NCI-H2107 treated with DMSO at 0.1 percent for 48 hours (cell line): ENCODE measurements around the gene XPR1.

Experiments
- DNase-seq: peaks from one replicate; lab custom pipeline; 2025; ENCODE audit not compliant: unreplicated experiment; lab: John Stamatoyannopoulos, UW

Gene XPR1

DNA sequence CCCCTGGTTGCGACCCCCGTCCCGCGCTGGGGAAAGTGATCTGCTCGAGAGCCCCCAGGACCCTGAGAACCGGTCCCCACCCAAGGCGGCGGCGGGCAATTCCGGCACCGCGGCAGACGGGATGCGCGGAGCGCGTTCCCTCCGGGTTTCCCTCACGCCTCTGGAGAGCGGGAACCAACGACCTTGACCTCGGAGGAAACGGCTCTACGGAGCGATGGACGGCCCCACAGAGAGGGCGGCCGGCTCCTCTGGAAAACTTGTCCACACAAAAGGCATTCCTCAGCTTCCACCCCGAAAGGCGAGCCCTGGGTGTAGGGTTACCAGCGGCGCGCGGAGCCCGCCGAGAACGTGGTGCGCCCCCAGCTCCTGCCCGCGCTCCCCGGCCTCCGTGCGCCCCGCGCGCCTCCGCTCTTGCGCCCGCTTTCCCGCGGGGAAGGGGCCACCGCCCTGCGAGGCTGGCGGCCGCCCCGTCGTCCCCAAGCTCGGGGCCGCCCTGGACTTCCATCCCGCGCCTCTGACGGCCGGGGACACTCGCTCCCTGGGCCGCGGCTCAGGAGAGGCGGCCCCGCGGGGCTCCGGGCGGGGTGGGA lies 280.5 kb downstream of the XPR1 start:
- no peak for DNase-seq

- no peak for DNase-seq
These were observed 281.2 kb downstream of the XPR1 start, which contains the start of gene KIAA1614 for GRCh38 chr1:180912801-180913565. KIAA1614 (plus strand) TSS chr1:180912897; CDS start chr1:180913244, 347 bp downstream.

DNA sequence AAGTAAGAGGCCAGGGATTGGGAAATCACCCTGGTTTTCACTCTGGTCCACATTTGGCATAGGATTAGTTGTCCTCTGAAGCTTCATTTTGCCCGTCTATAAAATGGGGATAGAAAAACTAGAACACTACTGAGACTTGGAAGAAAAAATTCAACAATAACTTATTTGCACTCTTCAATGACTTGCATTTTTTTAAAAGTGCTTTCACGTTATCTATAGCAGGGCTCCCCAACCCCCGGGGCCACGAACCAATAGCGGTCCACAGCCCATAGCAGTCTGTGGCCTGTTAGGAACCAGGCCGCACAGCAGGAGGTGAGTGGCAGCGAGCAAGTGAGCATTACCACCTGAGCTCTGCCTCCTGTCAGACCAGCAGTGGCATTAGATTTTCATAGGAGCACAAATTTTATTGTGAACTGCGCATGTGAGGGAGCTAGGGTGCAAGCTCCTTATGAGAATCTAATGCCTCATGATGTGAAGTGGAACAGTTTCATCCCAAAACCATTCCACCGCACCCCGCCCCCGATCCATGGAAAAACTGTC lies 283.7 kb downstream of the XPR1 start:
- no peak for DNase-seq

GRCh38 chr1:180916012-180916770 lies 284.4 kb downstream of the XPR1 start:
- DNase-seq = no peak

GRCh38 chr1:180916771-180917170 lies 284.9 kb downstream of the XPR1 start:
- no peak for DNase-seq

- no peak for DNase-seq
These were observed 285.7 kb downstream of the XPR1 start for GRCh38 chr1:180917306-180918065.

- DNase-seq = no peak
These were observed 286.7 kb downstream of the XPR1 start for GRCh38 chr1:180918519-180918918.

- DNase-seq = no peak
These were observed 287.4 kb downstream of the XPR1 start for GRCh38 chr1:180919183-180919700.

- no peak for DNase-seq
These were observed 288.4 kb downstream of the XPR1 start for GRCh38 chr1:180920193-180920592.

DNA sequence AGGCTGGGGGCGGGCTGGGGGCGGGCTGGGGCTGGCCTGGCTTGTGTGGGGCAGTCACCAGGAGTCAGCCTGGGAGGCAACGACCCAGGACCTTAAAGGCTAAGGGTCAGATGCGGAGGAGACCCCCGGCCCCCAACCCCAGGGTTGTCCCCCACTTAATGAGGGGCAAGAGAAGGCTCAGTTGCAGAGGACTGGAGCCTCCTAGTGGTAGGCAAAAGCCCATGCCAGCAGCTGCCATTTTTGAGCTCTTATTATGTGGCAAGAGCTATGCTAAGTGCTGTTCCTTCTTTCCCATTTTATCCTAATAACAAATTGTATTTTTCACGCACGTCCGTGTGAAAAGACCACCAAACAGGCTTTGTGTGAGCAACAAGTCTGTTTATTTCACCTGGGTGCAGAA lies 288.9 kb downstream of the XPR1 start:
- DNase-seq = no peak

DNA sequence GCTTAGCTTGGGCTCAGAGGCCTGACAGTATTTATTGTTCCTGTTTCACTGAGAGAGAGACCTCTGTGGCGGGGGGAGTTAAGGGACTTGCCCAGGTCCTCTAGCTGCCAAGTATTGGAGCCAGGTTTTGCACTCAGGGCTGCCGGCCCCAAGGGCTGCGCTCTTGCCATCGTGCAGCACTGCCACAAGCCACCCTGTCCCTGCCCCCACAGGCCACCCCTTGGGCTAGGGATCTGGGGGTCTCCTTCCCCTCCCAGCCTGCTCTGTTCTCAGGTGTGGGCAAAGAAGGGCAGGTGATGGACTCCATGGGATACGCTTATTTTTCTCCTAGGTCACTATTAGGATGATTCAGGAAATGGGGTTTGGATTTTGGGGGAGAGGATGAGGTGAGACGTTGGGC lies 289.6 kb downstream of the XPR1 start:
- no peak for DNase-seq

- no peak for DNase-seq
These were observed 290.2 kb downstream of the XPR1 start for GRCh38 chr1:180921891-180922630.

DNA sequence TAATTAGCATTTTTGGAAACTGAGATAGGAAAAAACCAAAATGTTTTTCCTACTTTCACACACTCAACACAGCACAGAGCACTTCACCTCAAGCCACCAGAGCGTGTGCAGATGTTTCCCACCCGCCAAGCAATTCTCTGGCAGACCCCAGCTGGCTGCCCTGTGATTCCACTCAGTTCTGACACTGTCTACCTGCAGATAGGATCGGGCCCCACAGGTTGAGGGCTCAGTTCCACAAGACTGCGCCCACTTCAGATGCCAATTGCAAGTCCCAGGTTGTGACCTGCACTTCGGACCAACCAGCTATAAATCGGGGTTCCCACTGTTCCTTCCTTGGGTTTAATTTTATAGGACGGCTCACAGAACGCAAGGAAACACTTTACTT lies 290.8 kb downstream of the XPR1 start:
- DNase-seq = no peak

DNA sequence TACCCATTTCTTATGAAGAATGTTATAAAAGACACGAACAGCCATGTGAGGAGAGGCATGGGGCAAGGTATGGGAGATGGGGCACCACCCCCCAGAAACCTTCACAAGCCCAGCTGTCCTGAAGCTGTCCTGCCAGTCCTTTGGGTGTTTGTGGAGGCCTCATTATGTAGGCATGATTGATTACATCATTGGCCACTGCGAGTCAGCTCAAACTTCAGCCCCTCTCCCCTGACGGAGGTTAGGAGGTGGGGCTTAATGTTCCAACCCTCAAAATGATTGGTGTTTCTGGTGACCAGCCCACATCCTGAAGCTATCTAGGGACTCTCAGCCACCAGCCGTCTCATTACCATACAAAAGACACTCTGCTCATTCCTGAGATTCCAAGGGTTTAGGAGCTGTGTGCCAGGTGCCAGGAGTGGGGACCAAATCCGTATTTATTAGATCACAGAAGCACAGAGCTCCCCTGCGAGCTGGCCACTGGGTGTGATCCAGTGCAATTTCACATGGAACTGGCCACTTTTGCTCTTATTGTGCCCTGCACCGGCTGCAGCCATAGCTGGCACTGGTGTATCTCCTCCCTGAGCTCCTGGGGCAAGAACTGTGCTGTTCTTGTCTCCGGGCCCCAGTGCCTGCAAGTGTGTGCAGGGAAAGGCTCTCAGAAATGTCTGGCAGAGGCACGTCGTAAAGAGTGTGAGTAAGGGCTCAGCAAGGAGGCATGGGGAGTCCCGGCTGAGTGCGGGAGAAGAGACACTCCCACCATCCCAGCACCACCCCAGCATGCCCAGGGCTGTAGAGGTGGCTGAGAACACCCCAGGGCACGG lies 291.4 kb downstream of the XPR1 start:
- DNase-seq = no peak

DNA sequence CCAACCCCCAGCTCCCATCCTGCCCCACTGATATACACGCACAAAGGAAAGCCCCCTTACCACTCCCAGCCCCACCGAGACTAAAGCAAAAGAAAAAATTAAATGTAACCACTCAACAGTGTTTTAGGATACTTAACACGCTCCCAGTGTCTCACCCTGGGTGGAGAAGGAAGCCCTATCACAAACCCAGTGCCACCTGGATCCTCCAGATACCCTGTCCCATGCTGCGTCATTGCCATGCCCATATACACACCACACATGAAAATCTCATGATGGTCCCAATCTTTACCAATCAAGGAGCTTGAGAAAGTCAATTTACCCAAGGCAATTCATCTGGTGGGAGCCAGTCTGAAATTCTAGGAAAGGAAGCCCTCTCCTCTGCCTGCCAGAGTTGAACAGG lies 292.1 kb downstream of the XPR1 start:
- no peak for DNase-seq

GRCh38 chr1:180924939-180925338 lies 293.1 kb downstream of the XPR1 start:
- no peak for DNase-seq

GRCh38 chr1:180925471-180926051 lies 293.7 kb downstream of the XPR1 start:
- no peak for DNase-seq

DNA sequence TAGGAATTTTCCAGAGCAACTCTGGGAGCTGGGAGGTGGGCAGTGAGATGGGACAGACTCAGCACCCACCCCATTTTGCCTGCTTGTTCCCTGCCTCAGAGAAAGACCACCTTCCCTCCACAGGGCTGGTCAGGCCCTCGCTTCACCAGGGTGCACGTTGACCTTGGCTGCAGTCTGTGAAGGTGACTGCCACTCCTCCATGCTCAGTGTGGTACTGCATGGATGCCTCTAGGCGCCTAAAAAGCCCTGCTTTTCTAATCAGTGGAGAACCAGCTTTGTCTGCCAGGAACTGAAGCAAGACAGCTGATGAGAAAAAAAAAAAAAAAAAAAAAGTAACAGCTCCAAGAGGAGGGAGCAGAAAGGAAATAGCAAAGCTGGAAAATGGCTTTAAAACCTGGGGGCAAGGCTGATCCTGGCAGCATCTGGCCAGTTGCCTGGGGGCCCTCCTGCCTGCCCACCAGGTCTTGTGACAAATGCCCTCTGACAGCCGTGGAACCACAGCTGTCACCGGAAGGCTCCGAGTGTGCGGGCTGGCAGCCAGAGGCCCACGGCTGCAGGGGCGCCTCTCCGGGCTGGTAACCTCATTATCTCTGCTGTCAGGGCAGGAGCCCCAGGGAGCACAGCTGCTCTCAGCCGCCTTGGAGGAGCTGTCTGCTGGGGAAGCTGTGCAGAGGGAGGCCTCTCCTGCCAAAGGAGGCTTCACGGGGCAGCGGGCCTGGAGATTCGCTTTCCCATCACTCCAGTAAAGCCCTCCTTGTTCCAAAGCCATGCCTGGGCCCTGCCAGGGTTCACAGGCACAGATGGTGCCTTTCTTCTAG lies 294.6 kb downstream of the XPR1 start:
- DNase-seq = peak; percentile 56
